ENCODE measurements around the gene IGF1R. TPM values are rescaled to one million over a fixed set of nuclear protein-coding genes. Genes with fewer than 3 reads are reported as not detected.

The IGF1R gene
- total RNA-seq, 1 experiment from 2014 or later, result 51.6 TPM

DNA sequence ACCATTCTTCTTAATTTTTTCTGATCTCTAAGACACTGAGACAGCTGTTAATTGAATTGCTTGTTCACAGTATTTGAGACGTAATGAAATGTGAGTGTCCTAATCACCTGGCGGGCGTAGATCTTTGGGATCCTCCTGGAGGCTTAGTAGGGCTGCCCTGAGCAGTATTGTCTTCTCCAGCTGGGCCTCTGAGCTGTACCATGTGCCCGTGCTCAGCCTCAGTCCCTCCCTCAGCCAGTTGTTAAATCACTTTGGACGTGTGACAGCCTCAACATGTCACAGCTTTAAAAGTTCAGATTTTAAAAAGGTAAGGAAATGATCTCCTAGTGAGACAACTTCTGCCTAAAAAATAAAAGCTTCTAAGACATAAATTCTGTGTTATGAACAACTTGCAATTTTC lies 35.5 kb downstream of the IGF1R start:
- no peaks in the 10 kb centered on the region for H3K4me1 ChIP-seq
- ChIA-PET POLR2A (no interaction called here), CTCF (interaction anchor here (0.6 kb wide), 1 partner anchor 199 kb away, joined by 5 read pairs; no protein-coding TSS in a partner anchor)

DNA sequence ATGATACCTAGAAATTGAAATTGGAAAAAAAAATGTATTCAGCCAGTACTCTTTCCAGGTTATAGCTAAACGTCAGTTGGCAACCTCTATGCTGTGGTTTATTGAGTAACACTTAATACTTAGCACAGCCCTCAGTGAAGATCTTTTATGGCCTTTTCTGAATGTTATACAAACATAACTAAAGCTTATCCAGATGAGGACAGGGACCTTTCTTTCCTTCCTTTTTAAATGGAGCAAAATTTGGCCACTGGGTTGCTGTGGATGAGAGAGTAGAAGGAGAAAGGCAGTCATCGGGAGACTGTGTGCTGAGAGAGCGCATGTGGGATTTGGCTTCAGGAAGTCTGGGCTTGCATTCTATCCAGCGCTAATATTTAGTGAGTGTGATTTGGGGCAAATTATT lies 36.1 kb downstream of the IGF1R start:
- Mint-ChIP-seq H3K27ac (ENCODE audit: unreplicated experiment) (no peak overlapping the region), H3K36me3 (ENCODE audit: insufficient read depth, unreplicated experiment) (no peaks in the 10 kb centered on the region), H3K27me3 (ENCODE audit: insufficient read depth, unreplicated experiment) (no peaks in the 10 kb centered on the region), H3K4me3 (ENCODE audit: unreplicated experiment) (no peak overlapping the region), H3K4me1 (ENCODE audit: low read depth, unreplicated experiment) (peaks cover 22% of the 10 kb centered on the region), H3K9me3 (ENCODE audit: unreplicated experiment) (no peaks in the 10 kb centered on the region)
- Histone ChIP-seq H3K36me3 (ENCODE audit: control insufficient read depth, insufficient read depth, low read length) (no peaks in the 10 kb centered on the region), H3K9me3 (no peaks in the 10 kb centered on the region), H3K27me3 (replicated peaks; ENCODE audit: control insufficient read depth, insufficient read depth, low read length) (no peaks in the 10 kb centered on the region), H3K4me1 (0 out of 2 replicates have a peak, but pooled peaks cover under 1% of the 10 kb centered on the region), H3K4me3 (ENCODE audit: low read depth, low read length) (no peak overlapping the region)
- TF ChIP-seq, protein P1, sequence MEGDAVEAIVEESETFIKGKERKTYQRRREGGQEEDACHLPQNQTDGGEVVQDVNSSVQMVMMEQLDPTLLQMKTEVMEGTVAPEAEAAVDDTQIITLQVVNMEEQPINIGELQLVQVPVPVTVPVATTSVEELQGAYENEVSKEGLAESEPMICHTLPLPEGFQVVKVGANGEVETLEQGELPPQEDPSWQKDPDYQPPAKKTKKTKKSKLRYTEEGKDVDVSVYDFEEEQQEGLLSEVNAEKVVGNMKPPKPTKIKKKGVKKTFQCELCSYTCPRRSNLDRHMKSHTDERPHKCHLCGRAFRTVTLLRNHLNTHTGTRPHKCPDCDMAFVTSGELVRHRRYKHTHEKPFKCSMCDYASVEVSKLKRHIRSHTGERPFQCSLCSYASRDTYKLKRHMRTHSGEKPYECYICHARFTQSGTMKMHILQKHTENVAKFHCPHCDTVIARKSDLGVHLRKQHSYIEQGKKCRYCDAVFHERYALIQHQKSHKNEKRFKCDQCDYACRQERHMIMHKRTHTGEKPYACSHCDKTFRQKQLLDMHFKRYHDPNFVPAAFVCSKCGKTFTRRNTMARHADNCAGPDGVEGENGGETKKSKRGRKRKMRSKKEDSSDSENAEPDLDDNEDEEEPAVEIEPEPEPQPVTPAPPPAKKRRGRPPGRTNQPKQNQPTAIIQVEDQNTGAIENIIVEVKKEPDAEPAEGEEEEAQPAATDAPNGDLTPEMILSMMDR (IDR thresholded peaks at IDR 0.05; ENCODE audit: insufficient read depth in 1 of 2, low read depth in 1 of 2, low read length in 1 of 2, severe bottlenecking in 1 of 2, unreplicated experiment in 1 of 2), result no peak
- DNase-seq, result no peak
- intact Hi-C loops (cut with micrococcal nuclease; ENCODE audit: unreplicated experiment), result no loop called here
- no TSS peak for BruUV-seq (replicated peaks)
- POLR2A ChIA-PET, result no interaction called here
- CTCF ChIA-PET, result interaction anchor here (0.6 to 1.0 kb wide), 4 partner anchors 26 to 198 kb away, joined by 3 to 5 read pairs (median 4); no protein-coding TSS in a partner anchor

More for the DNA sequence above, 35.5 kb downstream of the IGF1R start:
- TF ChIP-seq, protein P1 (IDR thresholded peaks at IDR 0.05; ENCODE audit: insufficient read depth in 1 of 2, low read depth in 1 of 2, low read length in 1 of 2, severe bottlenecking in 1 of 2, unreplicated experiment in 1 of 2), result no peak
- Mint-ChIP-seq H3K9me3 (ENCODE audit: unreplicated experiment) (no peaks in the 10 kb centered on the region), H3K27me3 (ENCODE audit: insufficient read depth, unreplicated experiment) (no peaks in the 10 kb centered on the region), H3K4me1 (ENCODE audit: low read depth, unreplicated experiment) (peaks cover 22% of the 10 kb centered on the region), H3K4me3 (ENCODE audit: unreplicated experiment) (no peak overlapping the region), H3K27ac (ENCODE audit: unreplicated experiment) (no peak overlapping the region), H3K36me3 (ENCODE audit: insufficient read depth, unreplicated experiment) (no peaks in the 10 kb centered on the region)
- no peak for DNase-seq
- BruUV-seq (replicated peaks), result no TSS peak
- Histone ChIP-seq H3K4me3 (ENCODE audit: low read depth, low read length) (no peak overlapping the region), H3K36me3 (ENCODE audit: control insufficient read depth, insufficient read depth, low read length) (no peaks in the 10 kb centered on the region), H3K27me3 (replicated peaks; ENCODE audit: control insufficient read depth, insufficient read depth, low read length) (no peaks in the 10 kb centered on the region), H3K9me3 (no peaks in the 10 kb centered on the region)
- intact Hi-C loops (cut with micrococcal nuclease; ENCODE audit: unreplicated experiment), result no loop called here

DNA sequence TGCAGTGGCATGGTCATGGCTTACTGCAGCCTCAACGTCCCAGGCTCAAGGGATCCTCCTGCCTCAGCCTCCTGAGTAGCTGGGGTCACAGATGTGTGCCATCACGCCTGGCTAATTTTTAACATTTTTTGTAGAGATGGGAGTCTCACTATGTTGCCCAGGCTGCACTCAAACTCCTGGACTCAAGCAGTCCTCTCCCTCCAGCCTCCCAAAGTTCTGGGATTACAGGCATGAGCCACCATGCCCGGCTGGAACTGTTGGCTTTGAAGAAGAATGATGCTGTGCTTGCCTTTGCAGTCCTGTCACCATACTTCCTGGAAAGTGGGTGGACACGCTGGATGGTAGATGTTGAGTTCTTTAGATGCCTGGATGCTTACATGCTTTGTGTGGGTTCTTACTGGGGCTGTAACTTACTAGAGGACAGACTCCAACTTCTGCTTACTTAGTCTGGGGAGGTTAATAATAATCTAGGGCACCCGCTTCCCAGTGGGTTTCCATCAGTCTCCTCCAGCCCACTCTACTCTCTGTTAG lies 36.7 kb downstream of the IGF1R start:
- BruUV-seq (replicated peaks), result no TSS peak
- intact Hi-C loops (cut with micrococcal nuclease; ENCODE audit: unreplicated experiment), result no loop called here
- ChIA-PET CTCF (interaction anchor here (0.6 to 1.0 kb wide), 4 partner anchors 27 to 588 kb away, joined by 3 to 4 read pairs (median 4); no protein-coding TSS in a partner anchor), POLR2A (no interaction called here)
- Mint-ChIP-seq H3K27ac (ENCODE audit: unreplicated experiment) (no peak overlapping the region), H3K36me3 (ENCODE audit: insufficient read depth, unreplicated experiment) (no peaks in the 10 kb centered on the region), H3K4me3 (ENCODE audit: unreplicated experiment) (no peak overlapping the region), H3K4me1 (ENCODE audit: low read depth, unreplicated experiment) (peaks cover 22% of the 10 kb centered on the region), H3K9me3 (ENCODE audit: unreplicated experiment) (no peaks in the 10 kb centered on the region), H3K27me3 (ENCODE audit: insufficient read depth, unreplicated experiment) (no peaks in the 10 kb centered on the region)
- no peak for DNase-seq
- Histone ChIP-seq H3K4me1 (0 out of 2 replicates have a peak, but pooled peaks cover 3% of the 10 kb centered on the region), H3K36me3 (ENCODE audit: control insufficient read depth, insufficient read depth, low read length) (no peaks in the 10 kb centered on the region), H3K27me3 (replicated peaks; ENCODE audit: control insufficient read depth, insufficient read depth, low read length) (no peaks in the 10 kb centered on the region), H3K4me3 (ENCODE audit: low read depth, low read length) (no peak overlapping the region), H3K9me3 (no peaks in the 10 kb centered on the region)
- TF ChIP-seq, protein P1 (IDR thresholded peaks at IDR 0.05; ENCODE audit: insufficient read depth in 1 of 2, low read depth in 1 of 2, low read length in 1 of 2, severe bottlenecking in 1 of 2, unreplicated experiment in 1 of 2), result no peak

Measured in Caco-2 (cell line).